IPS-20b (cell line): ENCODE measurements around the gene SNTG2.

ENCODE experiments used
- H3K27ac ChIP-seq: one replicate; pipeline ENCODE4 v1.5.1; 2013; ENCODE audit warnings: low read length
- H3K27me3 ChIP-seq: 2 replicates; pipeline ENCODE4 v1.6.1; 2013; ENCODE audit warnings: mild to moderate bottlenecking, low read length, inconsistent platforms; ENCODE audit not compliant: insufficient read depth
- H3K36me3 ChIP-seq: 2 replicates; pipeline ENCODE4 v1.6.1; 2013; ENCODE audit warnings: low read depth, mild to moderate bottlenecking, inconsistent platforms, low read length, moderate library complexity; ENCODE audit not compliant: insufficient read depth
- H3K4me1 ChIP-seq: 2 replicates; pipeline ENCODE4 v1.6.1; 2013; ENCODE audit warnings: mild to moderate bottlenecking, control low read depth, inconsistent platforms, low read length, moderate library complexity; ENCODE audit not compliant: insufficient read depth
- H3K4me3 ChIP-seq: 2 replicates; pipeline ENCODE4 v1.5.1; 2013; ENCODE audit warnings: mild to moderate bottlenecking, low read length, inconsistent platforms
- H3K9ac ChIP-seq: 2 replicates; pipeline ENCODE4 v1.6.1; 2013; ENCODE audit warnings: low read depth, mild to moderate bottlenecking, inconsistent platforms, low read length, moderate library complexity
- H3K9me3 ChIP-seq: 2 replicates; pipeline ENCODE4 v1.6.1; 2013; ENCODE audit warnings: mild to moderate bottlenecking, low read depth, low read length, inconsistent platforms; ENCODE audit not compliant: insufficient read depth

SNTG2 gene

DNA sequence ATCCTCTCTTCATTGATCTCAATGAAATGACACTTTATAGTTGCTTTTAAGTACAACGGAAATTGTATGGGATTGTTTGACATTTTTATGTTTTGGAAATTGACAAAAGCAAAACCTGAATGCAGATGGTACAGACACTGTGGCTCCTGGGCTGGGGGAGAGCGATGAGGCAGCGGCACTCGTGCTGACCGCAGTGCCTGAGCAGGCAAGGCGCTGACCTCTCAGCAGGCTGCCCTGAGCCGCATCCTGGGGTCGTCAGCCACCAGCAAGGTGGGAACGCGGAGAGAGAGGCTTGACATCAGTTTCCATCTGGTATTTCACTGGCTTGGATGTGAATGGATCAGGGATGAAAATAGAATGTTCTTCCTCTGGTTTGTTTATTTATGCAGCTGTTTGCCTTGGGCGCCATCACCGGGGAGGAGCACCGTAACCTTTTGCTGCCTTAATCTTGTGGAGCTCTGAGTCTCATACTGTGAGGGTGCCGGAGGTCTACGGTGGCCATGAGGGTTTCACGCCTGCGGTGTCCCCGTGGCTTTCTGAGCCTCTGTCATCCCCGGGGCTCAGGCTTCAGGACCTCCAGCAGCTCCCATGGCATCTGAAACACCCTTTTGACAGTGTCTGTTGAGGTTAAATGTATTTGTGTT, 367.8 kb downstream of the SNTG2 start:
- Histone ChIP-seq H3K4me3 (no peak overlapping the region), H3K9me3 (no peaks in the 10 kb centered on the region), H3K27me3 (no peaks in the 10 kb centered on the region)

DNA sequence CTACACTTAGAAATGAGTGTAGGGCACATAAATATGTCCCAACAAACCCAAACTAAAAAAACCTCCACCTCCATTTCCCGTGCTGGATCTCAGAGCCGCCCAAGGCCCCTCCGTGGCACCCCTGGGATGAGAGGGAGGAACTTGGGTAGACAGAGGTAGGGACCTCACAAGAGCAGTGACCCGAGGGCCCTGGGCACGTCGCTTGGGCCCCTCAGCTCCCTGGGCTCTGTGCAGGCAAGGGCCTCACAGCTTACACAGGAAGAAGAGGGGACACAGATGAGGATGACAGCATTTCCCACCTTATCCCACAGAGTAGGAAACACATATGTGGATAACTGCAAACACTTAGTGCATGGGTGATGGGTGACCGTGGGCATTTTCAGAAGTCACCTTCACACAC, 368.7 kb downstream of the SNTG2 start:
- Histone ChIP-seq H3K27ac (no peak overlapping the region), H3K36me3 (no peaks in the 10 kb centered on the region), H3K4me3 (no peak overlapping the region), H3K27me3 (no peaks in the 10 kb centered on the region), H3K9me3 (no peaks in the 10 kb centered on the region), H3K9ac (no peak overlapping the region), H3K4me1 (no peaks in the 10 kb centered on the region)

More for the DNA sequence above, 367.8 kb downstream of the SNTG2 start:
- Histone ChIP-seq H3K4me1 (no peaks in the 10 kb centered on the region), H3K27ac (no peak overlapping the region), H3K36me3 (no peaks in the 10 kb centered on the region), H3K9ac (no peak overlapping the region)

DNA sequence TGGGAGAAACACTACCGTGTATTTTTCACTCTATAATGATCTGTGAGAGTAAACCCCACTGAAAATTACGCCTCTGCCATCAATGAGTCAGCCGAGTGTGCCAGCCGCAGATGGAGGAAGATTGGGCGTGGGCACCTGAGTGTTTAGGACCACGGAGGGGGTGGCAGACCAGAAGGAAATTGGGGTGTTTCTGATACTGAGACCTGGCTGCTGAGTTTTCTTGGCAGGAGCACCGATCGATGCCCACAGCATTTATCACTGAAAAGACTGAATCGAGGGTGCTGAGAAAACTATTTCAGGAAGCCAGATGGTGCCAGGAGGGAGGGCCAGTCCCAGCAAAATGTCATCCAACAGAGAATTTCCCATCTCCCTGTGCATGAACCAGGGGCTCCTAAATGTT, 370.7 kb downstream of the SNTG2 start:
- no peaks in the 10 kb centered on the region for H3K4me1 ChIP-seq
- no peak overlapping the region for H3K27ac ChIP-seq
- H3K4me3 ChIP-seq, result no peak overlapping the region
- no peaks in the 10 kb centered on the region for H3K36me3 ChIP-seq
- no peaks in the 10 kb centered on the region for H3K27me3 ChIP-seq
- H3K9me3 ChIP-seq, result no peaks in the 10 kb centered on the region
- H3K9ac ChIP-seq, result no peak overlapping the region

DNA sequence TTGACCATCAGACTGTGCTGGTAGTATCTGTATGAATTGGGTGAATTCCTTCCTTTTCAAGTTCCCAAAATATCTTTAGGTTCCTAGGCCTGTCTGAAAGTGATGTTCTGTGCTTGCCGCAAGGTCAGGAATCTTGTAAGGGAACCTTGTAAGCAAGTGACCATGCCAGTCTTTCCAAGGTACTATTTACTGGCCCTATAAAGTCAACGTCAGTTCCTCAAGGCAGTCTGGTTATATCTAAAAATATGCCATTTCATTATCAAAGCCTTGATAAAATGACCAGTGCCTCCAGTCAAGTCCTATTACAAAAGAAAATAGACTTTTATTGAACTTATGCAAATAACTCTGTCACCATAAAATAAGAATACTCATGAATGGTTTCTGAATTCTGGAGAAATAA, 374.2 kb downstream of the SNTG2 start:
- Histone ChIP-seq H3K9me3 (no peaks in the 10 kb centered on the region), H3K27ac (no peak overlapping the region), H3K4me3 (no peak overlapping the region), H3K36me3 (no peaks in the 10 kb centered on the region), H3K4me1 (no peaks in the 10 kb centered on the region), H3K27me3 (no peaks in the 10 kb centered on the region), H3K9ac (no peak overlapping the region)

DNA sequence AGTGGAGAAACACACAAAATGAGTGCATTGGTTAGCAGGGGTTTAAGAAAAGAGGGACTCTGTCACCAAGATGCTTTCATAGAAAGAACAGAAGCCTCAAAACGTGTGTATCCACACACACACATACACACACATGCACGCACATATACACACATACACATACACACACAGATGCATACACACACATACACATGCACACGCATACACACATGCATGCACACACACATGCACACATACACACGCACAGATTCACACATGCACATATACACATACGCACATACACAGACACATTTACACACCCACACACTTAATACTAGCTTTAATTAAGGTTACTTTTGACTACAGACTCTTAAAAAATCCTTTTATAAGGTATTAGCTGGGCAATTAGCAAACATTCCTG, 378.0 kb downstream of the SNTG2 start:
- no peaks in the 10 kb centered on the region for H3K4me1 ChIP-seq
- no peak overlapping the region for H3K9ac ChIP-seq

DNA sequence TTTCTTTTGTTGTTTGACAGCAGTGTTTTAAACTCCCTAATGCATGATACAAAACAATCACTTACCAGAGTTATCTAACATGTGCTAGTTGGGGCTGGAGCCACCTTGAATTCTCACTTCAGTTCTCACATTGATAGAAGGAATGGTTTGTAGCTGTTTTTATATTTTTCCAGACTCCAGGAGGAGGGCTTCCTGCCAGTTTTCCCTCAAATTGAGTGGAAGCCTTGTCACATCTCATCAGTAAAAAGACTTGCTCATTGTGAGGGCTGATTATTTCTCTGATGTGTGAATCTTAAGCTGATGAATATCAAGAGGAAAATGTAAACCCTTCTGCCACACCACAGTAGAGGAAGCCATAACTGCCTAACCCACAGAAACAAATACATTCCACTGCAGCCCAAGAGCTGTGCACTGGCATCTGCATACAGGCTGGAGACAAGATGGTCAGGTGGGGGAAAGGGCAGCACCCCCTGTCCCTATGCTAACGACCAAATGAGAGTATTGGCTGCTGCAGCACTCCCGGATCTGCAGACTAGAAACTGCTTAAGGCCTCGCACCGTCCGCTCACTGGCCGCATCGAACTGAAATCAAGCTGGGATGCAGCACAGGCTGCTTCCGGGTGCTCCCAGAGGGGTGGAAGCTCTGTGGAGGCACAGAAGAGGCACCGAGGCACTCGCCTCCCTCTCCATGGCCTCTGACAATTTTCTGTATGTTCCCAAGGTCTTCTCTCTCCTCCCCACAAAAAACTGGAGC, 388.9 kb downstream of the SNTG2 start:
- Histone ChIP-seq H3K27me3 (no peaks in the 10 kb centered on the region), H3K27ac (no peak overlapping the region), H3K9me3 (no peaks in the 10 kb centered on the region), H3K36me3 (no peaks in the 10 kb centered on the region), H3K4me3 (no peak overlapping the region), H3K4me1 (peaks cover 18% of the 10 kb centered on the region; the same call in 1 of the 2 replicates), H3K9ac (no peak overlapping the region; the same call in 1 of the 2 replicates)

More for the DNA sequence above, 378.0 kb downstream of the SNTG2 start:
- Histone ChIP-seq H3K36me3 (no peaks in the 10 kb centered on the region), H3K27ac (no peak overlapping the region), H3K4me3 (no peak overlapping the region), H3K9me3 (peaks cover 7% of the 10 kb centered on the region; the same call in 1 of the 2 replicates), H3K27me3 (no peaks in the 10 kb centered on the region)

DNA sequence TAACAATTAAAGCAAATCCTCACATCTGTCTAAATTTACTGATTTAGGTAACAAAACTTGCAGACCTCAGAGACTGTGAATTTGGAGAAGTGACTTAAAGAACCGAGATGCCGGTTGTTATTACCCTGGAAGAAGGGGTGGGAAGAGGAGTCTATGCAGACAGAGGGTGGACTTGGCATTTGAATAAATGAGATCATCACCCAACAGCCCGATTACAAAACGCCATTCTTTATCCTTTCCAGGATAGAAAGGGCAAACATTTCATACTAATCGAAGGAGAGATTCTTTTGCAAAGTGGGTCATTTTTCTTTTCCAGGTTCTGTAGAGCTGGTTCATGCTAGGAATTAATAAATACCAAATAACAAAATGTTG, 389.5 kb downstream of the SNTG2 start:
- no peaks in the 10 kb centered on the region for H3K27me3 ChIP-seq
- H3K9ac ChIP-seq, result no peak overlapping the region; the same call in 1 of the 2 replicates
- peaks cover 18% of the 10 kb centered on the region; the same call in 1 of the 2 replicates for H3K4me1 ChIP-seq

DNA sequence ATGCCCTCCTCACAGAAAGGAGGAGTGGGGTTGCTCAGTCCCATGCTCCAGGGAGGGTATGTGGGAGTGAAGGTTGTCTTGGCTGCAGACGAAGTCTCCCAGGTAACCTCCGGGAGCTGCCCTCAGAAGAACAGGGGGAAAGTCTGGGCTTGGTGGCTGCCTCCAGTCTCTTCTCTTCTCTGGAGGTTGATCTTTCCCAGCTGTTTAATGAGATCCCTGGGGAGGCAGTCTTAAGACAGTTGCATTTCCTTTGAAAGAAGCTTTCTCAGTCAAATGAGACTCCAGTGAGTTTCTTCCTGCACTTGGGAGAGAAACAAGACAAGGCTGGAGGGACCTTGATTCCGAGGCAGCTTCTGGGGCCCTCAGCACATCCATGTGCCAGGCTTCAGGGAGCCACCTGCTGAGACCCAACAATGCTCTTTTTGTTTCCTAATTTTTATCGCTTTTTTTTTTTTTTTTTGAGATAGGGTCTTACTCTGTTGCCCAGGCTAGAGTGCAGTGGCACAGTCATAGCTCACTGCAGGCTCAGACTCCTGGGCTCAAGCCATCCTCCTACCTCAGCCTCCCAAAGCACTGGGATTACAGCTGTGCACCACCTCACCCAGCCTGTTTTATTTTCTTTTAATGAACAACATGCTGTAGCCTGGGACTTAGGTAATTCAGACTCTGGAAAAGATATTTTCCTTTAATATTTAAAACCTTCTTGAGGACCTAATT, 390.9 kb downstream of the SNTG2 start:
- Histone ChIP-seq H3K4me3 (no peak overlapping the region), H3K4me1 (peaks cover 18% of the 10 kb centered on the region; the same call in 1 of the 2 replicates), H3K27ac (no peak overlapping the region), H3K9ac (no peak overlapping the region), H3K9me3 (no peaks in the 10 kb centered on the region), H3K27me3 (no peaks in the 10 kb centered on the region), H3K36me3 (no peaks in the 10 kb centered on the region)

More for the DNA sequence above, 389.5 kb downstream of the SNTG2 start:
- Histone ChIP-seq H3K4me3 (no peak overlapping the region), H3K9me3 (no peaks in the 10 kb centered on the region), H3K27ac (no peak overlapping the region), H3K36me3 (no peaks in the 10 kb centered on the region)

DNA sequence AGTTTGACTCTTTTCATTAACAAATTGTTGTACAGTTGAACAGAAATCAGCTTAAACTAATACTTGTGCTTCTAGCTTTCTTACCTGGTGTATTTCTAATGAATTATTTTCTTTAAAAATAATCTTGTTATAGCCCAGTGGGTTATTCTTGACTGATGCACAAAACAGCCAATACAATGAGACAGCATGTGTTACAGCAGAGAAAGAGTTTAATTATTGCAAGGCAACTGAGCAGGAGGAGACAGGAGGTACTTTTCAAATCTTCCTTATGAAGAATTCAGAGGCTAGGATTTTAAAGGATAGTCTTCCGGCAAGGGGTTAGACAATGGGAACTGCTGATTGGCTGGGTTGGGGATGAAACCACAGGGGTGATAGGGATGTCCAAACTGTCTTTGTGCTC, 398.1 kb downstream of the SNTG2 start:
- H3K27ac ChIP-seq, result no peak overlapping the region
- no peak overlapping the region for H3K4me3 ChIP-seq
- H3K27me3 ChIP-seq, result no peaks in the 10 kb centered on the region
- no peaks in the 10 kb centered on the region for H3K36me3 ChIP-seq
- no peaks in the 10 kb centered on the region for H3K4me1 ChIP-seq
- H3K9me3 ChIP-seq, result peaks cover 16% of the 10 kb centered on the region
- H3K9ac ChIP-seq, result no peak overlapping the region

DNA sequence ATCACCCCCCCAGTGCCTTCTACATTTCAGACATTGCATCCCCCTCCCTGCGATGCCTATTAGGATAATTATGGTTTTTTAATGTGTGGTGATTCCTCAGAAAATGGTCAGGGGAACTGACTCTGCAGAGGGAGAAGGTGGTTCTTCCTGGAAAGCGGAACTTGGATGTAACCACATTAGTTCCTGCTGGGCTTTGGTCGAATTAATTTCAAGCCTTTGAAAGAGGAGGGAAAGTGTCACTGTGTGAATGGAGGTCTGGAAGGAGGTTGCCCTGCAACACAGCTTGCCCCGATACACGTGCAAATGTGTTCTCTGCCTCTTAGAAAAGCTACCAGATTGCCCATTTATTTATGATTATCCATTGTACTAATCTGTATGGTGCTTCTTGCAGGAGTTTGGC, 399.5 kb downstream of the SNTG2 start:
- no peaks in the 10 kb centered on the region for H3K4me1 ChIP-seq
- peaks cover 16% of the 10 kb centered on the region for H3K9me3 ChIP-seq
- H3K4me3 ChIP-seq, result no peak overlapping the region
- no peak overlapping the region for H3K27ac ChIP-seq
- H3K27me3 ChIP-seq, result no peaks in the 10 kb centered on the region
- no peaks in the 10 kb centered on the region for H3K36me3 ChIP-seq
- H3K9ac ChIP-seq, result no peak overlapping the region

DNA sequence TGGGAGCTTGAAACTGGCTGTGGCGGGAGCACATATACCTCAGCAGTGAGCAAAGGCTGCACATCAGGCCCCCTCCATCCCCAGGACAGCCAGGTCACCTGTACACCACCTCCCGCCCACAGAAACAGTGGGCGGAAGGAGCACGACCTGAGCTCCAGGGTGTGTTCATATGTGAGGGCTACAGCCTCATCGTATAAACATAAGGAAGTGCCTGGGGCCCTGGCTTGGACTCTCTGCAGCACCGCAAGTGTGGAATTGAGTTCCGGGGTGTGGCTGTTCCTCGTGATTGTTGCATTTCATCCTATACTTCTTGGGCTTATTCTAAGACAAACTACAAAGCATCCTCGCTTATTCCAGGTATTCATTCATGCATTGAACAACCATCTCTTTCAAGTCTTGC, 402.5 kb downstream of the SNTG2 start:
- Histone ChIP-seq H3K9me3 (peaks cover 15% of the 10 kb centered on the region), H3K27ac (no peak overlapping the region), H3K4me3 (no peak overlapping the region), H3K36me3 (no peaks in the 10 kb centered on the region), H3K27me3 (no peaks in the 10 kb centered on the region), H3K9ac (no peak overlapping the region), H3K4me1 (no peaks in the 10 kb centered on the region)
